DOHH2 (cell line): Measurements from ENCODE around the gene SLC7A9.

Experiments used
- EZH2phosphoT487 ChIP-seq: fragments of 200-600 bp; sonication (generic); IDR thresholded peaks from 2 replicates; pipeline ENCODE4 v1.6.1; 2017; ENCODE audit warnings: borderline replicate concordance, mild to moderate bottlenecking, antibody characterized with exemption, low read length, moderate library complexity, mixed read lengths
- TF ChIP-seq, protein P1 (sequence below): fragments of 200-600 bp; sonication (generic); IDR thresholded peaks from one replicate; pipeline ENCODE4 v1.5.1; 2014; ENCODE audit warnings: antibody characterized with exemption, mild to moderate bottlenecking, low read depth, low read length; ENCODE audit not compliant: poor library complexity, severe bottlenecking

DNA sequence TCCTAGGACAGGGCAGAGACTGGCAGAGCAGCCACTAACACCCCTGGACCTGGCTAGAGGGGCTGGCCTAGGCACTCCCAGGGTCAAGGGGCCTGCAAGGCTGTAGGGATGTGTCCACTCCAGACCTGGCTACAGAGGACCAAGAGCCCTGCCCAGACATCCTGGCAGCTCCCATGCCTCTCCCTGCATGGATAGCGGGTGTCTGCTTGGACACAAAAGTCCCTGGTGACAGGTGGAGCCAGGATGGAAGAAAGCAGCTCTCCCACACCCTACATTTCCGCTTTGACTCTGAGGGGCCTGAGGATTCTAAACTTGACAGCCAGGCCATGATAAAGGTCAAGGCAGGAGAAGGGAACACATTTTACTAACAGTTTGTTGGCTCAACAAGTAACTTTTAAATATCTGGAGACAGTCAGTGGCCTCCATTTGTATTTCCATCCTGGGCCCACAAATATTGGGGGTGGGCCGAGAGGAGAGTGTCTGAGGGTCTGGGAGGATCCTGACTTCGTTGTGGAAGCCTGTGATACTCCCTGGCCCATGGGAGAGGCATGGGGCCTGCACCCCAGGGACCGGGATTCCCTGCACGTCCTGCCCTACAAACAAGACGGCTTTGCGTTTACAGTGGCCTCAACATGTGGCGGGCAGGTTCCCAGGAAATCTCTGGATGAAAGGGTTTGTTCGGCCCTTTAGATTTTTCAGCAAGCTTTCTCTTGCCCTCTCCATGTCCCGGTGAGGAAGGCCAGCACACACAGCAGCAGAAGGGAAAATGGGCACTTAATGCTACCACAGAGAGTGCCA lies 19.8 kb upstream of the SLC7A9 start:
- TF ChIP-seq, protein P1, sequence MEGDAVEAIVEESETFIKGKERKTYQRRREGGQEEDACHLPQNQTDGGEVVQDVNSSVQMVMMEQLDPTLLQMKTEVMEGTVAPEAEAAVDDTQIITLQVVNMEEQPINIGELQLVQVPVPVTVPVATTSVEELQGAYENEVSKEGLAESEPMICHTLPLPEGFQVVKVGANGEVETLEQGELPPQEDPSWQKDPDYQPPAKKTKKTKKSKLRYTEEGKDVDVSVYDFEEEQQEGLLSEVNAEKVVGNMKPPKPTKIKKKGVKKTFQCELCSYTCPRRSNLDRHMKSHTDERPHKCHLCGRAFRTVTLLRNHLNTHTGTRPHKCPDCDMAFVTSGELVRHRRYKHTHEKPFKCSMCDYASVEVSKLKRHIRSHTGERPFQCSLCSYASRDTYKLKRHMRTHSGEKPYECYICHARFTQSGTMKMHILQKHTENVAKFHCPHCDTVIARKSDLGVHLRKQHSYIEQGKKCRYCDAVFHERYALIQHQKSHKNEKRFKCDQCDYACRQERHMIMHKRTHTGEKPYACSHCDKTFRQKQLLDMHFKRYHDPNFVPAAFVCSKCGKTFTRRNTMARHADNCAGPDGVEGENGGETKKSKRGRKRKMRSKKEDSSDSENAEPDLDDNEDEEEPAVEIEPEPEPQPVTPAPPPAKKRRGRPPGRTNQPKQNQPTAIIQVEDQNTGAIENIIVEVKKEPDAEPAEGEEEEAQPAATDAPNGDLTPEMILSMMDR = no peak
- no peak for TF ChIP-seq EZH2phosphoT487
